ENCODE results near the gene PHLPP2. TPM values are rescaled to one million over a fixed set of nuclear protein-coding genes. Genes with fewer than 3 reads are reported as not detected.

The PHLPP2 gene
- total and polyA plus RNA-seq, 10 of the 15 experiments (the other 5 are each of a cell fraction or from before 2014, with no cell fraction given), result 1.0 to 13.2 (median 7.0) TPM

- no peak for TF ChIP-seq BHLHE40 (IDR thresholded peaks at IDR 0.05; ENCODE audit: borderline replicate concordance in 1 of 2, low read depth in 2 of 2, low read length in 1 of 2)
- TF ChIP-seq WRNIP1 (IDR thresholded peaks at IDR 0.05; ENCODE audit: borderline replicate concordance, low read depth, low read length), result no peak
- TF ChIP-seq PRDM15 (CRISPR knock-in tag; IDR thresholded peaks at IDR 0.05), result no peak
- TF ChIP-seq, protein P1, sequence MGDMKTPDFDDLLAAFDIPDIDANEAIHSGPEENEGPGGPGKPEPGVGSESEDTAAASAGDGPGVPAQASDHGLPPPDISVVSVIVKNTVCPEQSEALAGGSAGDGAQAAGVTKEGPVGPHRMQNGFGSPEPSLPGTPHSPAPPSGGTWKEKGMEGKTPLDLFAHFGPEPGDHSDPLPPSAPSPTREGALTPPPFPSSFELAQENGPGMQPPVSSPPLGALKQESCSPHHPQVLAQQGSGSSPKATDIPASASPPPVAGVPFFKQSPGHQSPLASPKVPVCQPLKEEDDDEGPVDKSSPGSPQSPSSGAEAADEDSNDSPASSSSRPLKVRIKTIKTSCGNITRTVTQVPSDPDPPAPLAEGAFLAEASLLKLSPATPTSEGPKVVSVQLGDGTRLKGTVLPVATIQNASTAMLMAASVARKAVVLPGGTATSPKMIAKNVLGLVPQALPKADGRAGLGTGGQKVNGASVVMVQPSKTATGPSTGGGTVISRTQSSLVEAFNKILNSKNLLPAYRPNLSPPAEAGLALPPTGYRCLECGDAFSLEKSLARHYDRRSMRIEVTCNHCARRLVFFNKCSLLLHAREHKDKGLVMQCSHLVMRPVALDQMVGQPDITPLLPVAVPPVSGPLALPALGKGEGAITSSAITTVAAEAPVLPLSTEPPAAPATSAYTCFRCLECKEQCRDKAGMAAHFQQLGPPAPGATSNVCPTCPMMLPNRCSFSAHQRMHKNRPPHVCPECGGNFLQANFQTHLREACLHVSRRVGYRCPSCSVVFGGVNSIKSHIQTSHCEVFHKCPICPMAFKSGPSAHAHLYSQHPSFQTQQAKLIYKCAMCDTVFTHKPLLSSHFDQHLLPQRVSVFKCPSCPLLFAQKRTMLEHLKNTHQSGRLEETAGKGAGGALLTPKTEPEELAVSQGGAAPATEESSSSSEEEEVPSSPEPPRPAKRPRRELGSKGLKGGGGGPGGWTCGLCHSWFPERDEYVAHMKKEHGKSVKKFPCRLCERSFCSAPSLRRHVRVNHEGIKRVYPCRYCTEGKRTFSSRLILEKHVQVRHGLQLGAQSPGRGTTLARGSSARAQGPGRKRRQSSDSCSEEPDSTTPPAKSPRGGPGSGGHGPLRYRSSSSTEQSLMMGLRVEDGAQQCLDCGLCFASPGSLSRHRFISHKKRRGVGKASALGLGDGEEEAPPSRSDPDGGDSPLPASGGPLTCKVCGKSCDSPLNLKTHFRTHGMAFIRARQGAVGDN (IDR thresholded peaks at IDR 0.05), result no peak
- TF ChIP-seq RBBP5 (conservative IDR thresholded peaks at IDR 0.05), result no peak
Measured at GRCh38 chr16:71666264-71666663, 58.2 kb downstream of the PHLPP2 start (continued).

Measured in GM12878 (cell line).